Effector memory CD8-positive, alpha-beta T cell (primary cell): Measurements from ENCODE around the gene ZNF804A.
"Not testable (repeated sequence)": the region's sequence is repeated elsewhere in the genome, so short reads cannot be mapped to it uniquely, and the experiment has no call there.

Source experiments
- ATAC-seq: fragments of 150-1000 bp; cut with Tn5 transposase; replicated peaks from 2 replicates; pipeline ENCODE4 v1.10.0; 2021; ENCODE audit warnings: mild to moderate bottlenecking, moderate library complexity
- DNase-seq, 3 experiments: peaks; one replicate each; pipeline ENCODE4 v3.0.0; 2021
- H3K27ac Mint-ChIP-seq, 2 donors: one replicate each; pipeline ENCODE4 v1.8.0; 2022; ENCODE audit warnings: mild to moderate bottlenecking in 2 of 2, mixed read lengths in 2 of 2, moderate library complexity in 2 of 2
- H3K27me3 Mint-ChIP-seq, 2 donors: one replicate each; pipeline ENCODE4 v1.8.0; 2022; ENCODE audit warnings: mixed read lengths in 2 of 2
- H3K36me3 Mint-ChIP-seq: one replicate; pipeline ENCODE4 v1.8.0; 2022; ENCODE audit warnings: mild to moderate bottlenecking, moderate library complexity, mixed read lengths; ENCODE audit not compliant: insufficient read depth
- H3K4me1 Mint-ChIP-seq, 2 donors: one replicate each; pipeline ENCODE4 v1.8.0; 2022; ENCODE audit warnings: low read depth in 2 of 2, mixed read lengths in 2 of 2
- H3K4me3 Mint-ChIP-seq, 2 donors: one replicate each; pipeline ENCODE4 v1.8.0; 2022; ENCODE audit warnings: mild to moderate bottlenecking in 2 of 2, mixed read lengths in 2 of 2, moderate library complexity in 2 of 2
- H3K9me3 Mint-ChIP-seq, 2 donors: one replicate each; pipeline ENCODE4 v1.8.0; 2022; ENCODE audit warnings: mixed read lengths in 2 of 2

ZNF804A gene

GRCh38 chr2:184696644-184697043 is 98.3 kb downstream of the ZNF804A start:
- H3K4me1 Mint-ChIP-seq, result no peaks in the 10 kb centered on the region
- ATAC-seq, result no peak
- no peak overlapping the region for H3K27ac Mint-ChIP-seq
- no peak overlapping the region for H3K4me3 Mint-ChIP-seq
- peaks cover 0 to 2% of the 10 kb centered on the region in 2 donors for H3K9me3 Mint-ChIP-seq
- no peaks in the 10 kb centered on the region for H3K36me3 Mint-ChIP-seq
- DNase-seq, result no peak
- H3K27me3 Mint-ChIP-seq, result no peaks in the 10 kb centered on the region

GRCh38 chr2:184698476-184698875 is 100.1 kb downstream of the ZNF804A start:
- H3K4me1 Mint-ChIP-seq, result no peaks in the 10 kb centered on the region
- no peak overlapping the region for H3K4me3 Mint-ChIP-seq
- ATAC-seq (no peak), DNase-seq (no peak)
- H3K36me3 Mint-ChIP-seq, result no peaks in the 10 kb centered on the region
- H3K9me3 Mint-ChIP-seq, result peaks cover 0 to 2% of the 10 kb centered on the region in 2 donors
- no peak overlapping the region for H3K27ac Mint-ChIP-seq
- no peaks in the 10 kb centered on the region for H3K27me3 Mint-ChIP-seq

DNA sequence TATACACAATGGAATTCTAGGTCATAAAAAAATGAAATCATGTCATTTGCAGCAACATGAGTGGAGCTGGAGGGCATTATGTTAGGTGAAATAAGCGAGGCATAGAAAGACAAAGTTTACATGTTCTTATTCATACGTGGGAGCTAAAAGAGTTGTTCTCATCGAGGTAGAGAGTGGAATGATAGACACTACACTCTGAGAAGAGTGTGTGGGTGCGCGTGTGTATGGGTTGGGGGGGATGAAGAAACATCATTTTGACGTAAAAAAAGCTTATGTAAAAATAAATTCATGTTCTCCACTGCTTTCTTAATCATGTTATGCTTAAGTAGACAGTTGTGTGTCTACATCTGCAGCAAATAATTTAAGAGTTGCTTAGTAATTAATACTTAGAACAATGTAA is 123.6 kb downstream of the ZNF804A start:
- Mint-ChIP-seq H3K27me3 (no peaks in the 10 kb centered on the region), H3K4me1 (no peaks in the 10 kb centered on the region), H3K36me3 (no peaks in the 10 kb centered on the region), H3K9me3 (peaks cover 10 to 32% of the 10 kb centered on the region in 2 donors), H3K4me3 (no peak overlapping the region), H3K27ac (no peak overlapping the region)
- ATAC-seq (no peak), DNase-seq (no peak)

GRCh38 chr2:184727813-184728212 is 129.5 kb downstream of the ZNF804A start:
- H3K36me3 Mint-ChIP-seq, result no peaks in the 10 kb centered on the region
- H3K4me1 Mint-ChIP-seq, result no peaks in the 10 kb centered on the region
- DNase-seq (no peak), ATAC-seq (no peak)
- no peak overlapping the region for H3K4me3 Mint-ChIP-seq
- no peak overlapping the region for H3K27ac Mint-ChIP-seq
- H3K27me3 Mint-ChIP-seq, result no peaks in the 10 kb centered on the region
- peaks cover 1 to 6% of the 10 kb centered on the region in 2 donors for H3K9me3 Mint-ChIP-seq

GRCh38 chr2:184728411-184728810 is 130.1 kb downstream of the ZNF804A start:
- no peak overlapping the region for H3K4me3 Mint-ChIP-seq
- H3K9me3 Mint-ChIP-seq, result peaks cover 1 to 6% of the 10 kb centered on the region in 2 donors
- DNase-seq (no peak), ATAC-seq (no peak)
- no peaks in the 10 kb centered on the region for H3K36me3 Mint-ChIP-seq
- H3K27ac Mint-ChIP-seq, result no peak overlapping the region
- no peaks in the 10 kb centered on the region for H3K4me1 Mint-ChIP-seq
- H3K27me3 Mint-ChIP-seq, result no peaks in the 10 kb centered on the region

- H3K27ac Mint-ChIP-seq, result no peak overlapping the region
- peaks cover 1 to 4% of the 10 kb centered on the region in 2 donors for H3K9me3 Mint-ChIP-seq
- H3K36me3 Mint-ChIP-seq, result no peaks in the 10 kb centered on the region
- H3K4me1 Mint-ChIP-seq, result no peaks in the 10 kb centered on the region
- H3K4me3 Mint-ChIP-seq, result no peak overlapping the region
- H3K27me3 Mint-ChIP-seq, result no peaks in the 10 kb centered on the region
- DNase-seq, result no peak
- ATAC-seq, result no peak
Measured at GRCh38 chr2:184729581-184729980, 131.3 kb downstream of the ZNF804A start.

GRCh38 chr2:184730288-184730687 is 132.0 kb downstream of the ZNF804A start:
- Mint-ChIP-seq H3K4me1 (no peaks in the 10 kb centered on the region), H3K36me3 (no peaks in the 10 kb centered on the region), H3K27me3 (no peaks in the 10 kb centered on the region), H3K27ac (no peak overlapping the region), H3K4me3 (no peak overlapping the region), H3K9me3 (peaks cover 3 to 7% of the 10 kb centered on the region in 2 donors)
- ATAC-seq, result no peak
- DNase-seq, result no peak

DNA sequence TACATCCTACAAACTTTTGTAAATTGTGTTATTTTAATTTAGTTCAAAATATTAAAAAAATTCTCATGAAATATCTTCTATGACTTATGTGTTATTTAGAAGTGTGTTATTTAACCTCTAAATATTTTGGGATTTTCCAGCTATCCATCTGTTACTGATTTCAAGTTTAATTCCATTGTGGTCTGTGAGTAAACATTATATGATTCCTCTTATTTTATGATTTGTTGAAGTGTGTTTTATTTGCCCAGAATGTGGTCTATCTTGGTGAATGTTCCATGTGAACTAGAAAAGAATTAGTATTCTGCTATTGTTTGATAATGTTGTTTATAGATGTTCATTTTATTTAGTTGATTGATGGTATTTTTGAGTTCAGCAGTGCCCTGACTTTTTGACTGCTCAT is 136.0 kb downstream of the ZNF804A start:
- Mint-ChIP-seq H3K36me3 (no peaks in the 10 kb centered on the region), H3K27me3 (no peaks in the 10 kb centered on the region), H3K4me1 (no peaks in the 10 kb centered on the region), H3K9me3 (peaks cover 2 to 7% of the 10 kb centered on the region in 2 donors), H3K27ac (no peak overlapping the region), H3K4me3 (no peak overlapping the region)
- DNase-seq (no peak), ATAC-seq (no peak)

DNA sequence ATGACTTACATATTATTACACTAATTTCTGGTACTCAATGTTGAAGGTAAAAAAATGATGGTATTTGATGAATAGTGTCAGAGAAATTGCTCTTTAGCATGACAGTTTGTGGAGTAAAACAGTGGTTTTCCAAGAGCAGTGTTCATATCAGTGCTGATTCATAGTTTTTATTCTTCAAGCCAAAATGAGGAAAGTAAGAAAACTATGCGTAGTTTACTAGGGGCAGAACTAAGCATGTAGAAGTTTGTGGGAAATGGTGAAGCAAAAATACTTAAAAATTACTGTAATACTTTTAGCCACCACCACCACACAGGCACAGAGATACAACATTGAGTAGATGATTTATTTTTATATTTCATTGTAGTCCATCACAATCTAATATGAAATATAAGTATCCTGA is 137.3 kb downstream of the ZNF804A start:
- H3K9me3 Mint-ChIP-seq, result peaks cover 3 to 7% of the 10 kb centered on the region in 2 donors
- no peaks in the 10 kb centered on the region for H3K4me1 Mint-ChIP-seq
- H3K27me3 Mint-ChIP-seq, result no peaks in the 10 kb centered on the region
- no peaks in the 10 kb centered on the region for H3K36me3 Mint-ChIP-seq
- no peak for ATAC-seq
- no peak overlapping the region for H3K27ac Mint-ChIP-seq
- DNase-seq, result no peak
- no peak overlapping the region for H3K4me3 Mint-ChIP-seq

GRCh38 chr2:184743096-184743495 is 144.8 kb downstream of the ZNF804A start:
- no peak for DNase-seq
- no peak overlapping the region for H3K27ac Mint-ChIP-seq
- no peak overlapping the region for H3K4me3 Mint-ChIP-seq
- no peak for ATAC-seq
- no peaks in the 10 kb centered on the region for H3K4me1 Mint-ChIP-seq
- no peaks in the 10 kb centered on the region for H3K36me3 Mint-ChIP-seq
- peaks cover 3 to 10% of the 10 kb centered on the region in 2 donors for H3K9me3 Mint-ChIP-seq
- no peaks in the 10 kb centered on the region for H3K27me3 Mint-ChIP-seq

- DNase-seq (no peak), ATAC-seq (no peak)
- Mint-ChIP-seq H3K9me3 (peaks cover 1 to 13% of the 10 kb centered on the region in 2 donors), H3K4me1 (no peaks in the 10 kb centered on the region), H3K4me3 (no peak overlapping the region), H3K36me3 (no peaks in the 10 kb centered on the region), H3K27me3 (no peaks in the 10 kb centered on the region), H3K27ac (no peak overlapping the region)
Measured at GRCh38 chr2:184756161-184756560, 157.8 kb downstream of the ZNF804A start.

GRCh38 chr2:184756885-184757284 is 158.6 kb downstream of the ZNF804A start:
- ATAC-seq (no peak), DNase-seq (no peak)
- Mint-ChIP-seq H3K27me3 (no peaks in the 10 kb centered on the region), H3K4me3 (no peak overlapping the region), H3K36me3 (no peaks in the 10 kb centered on the region), H3K27ac (no peak overlapping the region), H3K9me3 (peaks cover 1 to 13% of the 10 kb centered on the region in 2 donors), H3K4me1 (no peaks in the 10 kb centered on the region)

- not testable (repeated sequence) for H3K36me3 Mint-ChIP-seq, DNase-seq, H3K27ac Mint-ChIP-seq, ATAC-seq, H3K4me1 Mint-ChIP-seq, H3K4me3 Mint-ChIP-seq, H3K27me3 Mint-ChIP-seq
- H3K9me3 Mint-ChIP-seq, result peaks cover 0 to 13% of the 10 kb centered on the region in 2 donors
Measured at GRCh38 chr2:184759557-184760255, 161.4 kb downstream of the ZNF804A start.

DNA sequence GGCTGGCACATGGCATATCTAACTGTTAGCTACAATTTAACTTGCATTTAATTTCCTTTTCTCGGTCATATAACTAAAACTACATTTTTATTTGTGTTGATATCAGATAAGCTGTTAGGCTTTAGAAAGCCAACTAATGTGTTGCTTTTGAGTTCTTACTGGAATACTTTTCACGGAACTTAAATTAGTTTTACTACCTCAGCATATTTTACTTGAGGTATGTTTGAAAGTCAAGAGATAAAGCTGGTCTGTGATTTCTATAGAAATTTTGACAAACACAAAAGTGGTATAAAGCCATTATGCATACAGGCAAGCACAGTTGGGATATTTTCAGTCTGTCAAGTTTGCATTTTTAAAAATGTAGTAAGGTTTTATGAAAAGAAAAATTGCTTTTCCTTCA is 162.6 kb downstream of the ZNF804A start:
- DNase-seq, result no peak
- Mint-ChIP-seq H3K4me1 (no peaks in the 10 kb centered on the region), H3K9me3 (peaks cover 0 to 13% of the 10 kb centered on the region in 2 donors), H3K27ac (no peak overlapping the region), H3K27me3 (no peaks in the 10 kb centered on the region), H3K36me3 (no peaks in the 10 kb centered on the region), H3K4me3 (no peak overlapping the region)
- no peak for ATAC-seq
